Fibroblast of gingiva (primary cell): ENCODE data around the gene CREG2.
A peak's percentile ranks its signal among the peaks of the same experiment; 100 is the strongest.

Source experiments
- DNase-seq: peaks from one replicate; pipeline ENCODE4 v3.0.0-alpha.2; 2011; ENCODE audit warnings: low read depth

Gene CREG2

GRCh38 chr2:101307950-101308431 is 79.3 kb downstream of the CREG2 start:
- no peak for DNase-seq

DNA sequence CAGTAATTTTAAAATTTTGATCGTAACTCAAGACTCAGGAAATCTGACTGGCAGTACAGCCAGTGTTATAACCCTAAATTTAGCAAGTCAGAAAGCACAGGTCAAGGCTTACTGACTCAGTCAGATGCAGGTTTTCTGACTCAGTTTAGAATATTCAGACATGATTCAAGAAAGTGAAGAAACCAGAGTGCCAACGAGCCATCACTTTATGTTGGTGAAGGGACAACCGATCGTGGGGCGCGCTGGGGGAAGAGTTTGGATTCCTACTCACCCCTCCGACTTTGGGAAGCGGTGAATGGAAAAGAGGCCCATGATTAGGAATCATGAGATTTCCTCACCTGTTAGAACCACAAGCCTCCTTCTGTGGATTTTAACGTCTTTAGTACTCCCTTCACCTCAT is 79.8 kb downstream of the CREG2 start:
- no peak for DNase-seq

- DNase-seq, result no peak
Measured at GRCh38 chr2:101306410-101306809, 80.9 kb downstream of the CREG2 start.

DNA sequence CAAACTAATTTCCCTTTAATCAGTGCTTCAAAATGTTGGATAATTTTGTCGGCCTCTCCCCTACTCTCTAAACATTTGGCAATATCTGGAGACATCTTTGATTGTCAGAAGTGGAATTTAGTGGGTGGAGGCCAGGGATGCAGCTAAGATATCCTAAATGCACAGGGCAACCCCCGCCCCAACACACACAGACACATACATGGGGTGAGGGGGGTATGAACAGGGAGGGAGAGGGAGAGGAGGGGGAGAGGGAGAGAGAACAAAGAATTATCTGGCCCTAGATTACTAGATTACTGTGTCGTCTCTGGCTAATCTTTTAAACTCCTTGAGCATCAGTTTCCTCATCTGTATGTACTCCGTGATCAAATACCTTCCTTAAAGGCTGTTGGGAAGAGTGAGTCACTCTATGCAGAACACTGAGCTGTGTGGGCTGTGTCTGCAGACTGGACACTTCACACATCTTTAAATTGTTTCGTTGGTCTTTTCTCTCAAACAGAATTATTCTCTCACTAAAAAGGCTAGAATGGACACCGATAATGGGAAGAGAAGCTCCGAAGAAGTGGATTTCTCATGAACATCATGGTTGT is 81.7 kb downstream of the CREG2 start:
- DNase-seq, result peak; percentile 26

GRCh38 chr2:101305035-101305434 is 82.3 kb downstream of the CREG2 start:
- DNase-seq, result no peak

DNA sequence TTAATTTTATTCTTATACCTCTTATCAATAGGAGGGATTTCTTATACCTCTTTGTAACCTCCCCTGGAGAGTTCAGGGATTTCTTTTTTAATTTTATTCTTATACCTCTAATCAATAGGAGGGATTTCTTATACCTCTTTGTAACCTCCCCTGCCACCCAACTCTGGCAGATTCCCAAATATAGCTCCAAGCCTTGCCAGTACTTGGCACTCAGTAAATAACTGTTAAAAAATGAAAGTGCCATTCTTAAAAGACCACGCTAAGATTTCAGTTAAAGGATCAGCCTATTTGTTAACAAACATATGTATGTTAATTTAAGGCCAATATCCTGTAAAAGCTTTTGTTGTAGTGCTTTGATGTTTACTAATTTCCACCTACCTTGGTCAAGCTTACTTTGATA is 83.6 kb downstream of the CREG2 start:
- no peak for DNase-seq

DNA sequence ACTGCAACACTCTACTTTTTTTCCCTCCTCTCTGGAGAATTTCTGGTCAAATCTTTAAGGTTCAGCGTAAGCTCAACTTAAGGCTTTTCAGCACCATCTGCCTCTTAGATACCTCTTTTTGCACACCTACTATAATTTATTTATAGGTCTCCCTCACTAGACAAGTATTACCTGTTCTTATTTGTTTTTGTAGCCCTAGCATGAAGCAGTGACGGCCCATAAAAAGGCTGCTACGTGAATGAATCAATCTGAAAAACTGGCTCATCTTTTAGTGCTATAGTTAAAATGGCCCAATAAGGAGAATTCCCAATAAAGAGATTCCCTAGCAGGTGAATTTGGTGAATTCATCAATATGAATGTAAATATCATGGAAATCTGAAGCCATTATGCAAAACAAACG is 85.3 kb downstream of the CREG2 start:
- DNase-seq, result no peak

- DNase-seq, result no peak
Measured at GRCh38 chr2:101300836-101301235, 86.5 kb downstream of the CREG2 start.

DNA sequence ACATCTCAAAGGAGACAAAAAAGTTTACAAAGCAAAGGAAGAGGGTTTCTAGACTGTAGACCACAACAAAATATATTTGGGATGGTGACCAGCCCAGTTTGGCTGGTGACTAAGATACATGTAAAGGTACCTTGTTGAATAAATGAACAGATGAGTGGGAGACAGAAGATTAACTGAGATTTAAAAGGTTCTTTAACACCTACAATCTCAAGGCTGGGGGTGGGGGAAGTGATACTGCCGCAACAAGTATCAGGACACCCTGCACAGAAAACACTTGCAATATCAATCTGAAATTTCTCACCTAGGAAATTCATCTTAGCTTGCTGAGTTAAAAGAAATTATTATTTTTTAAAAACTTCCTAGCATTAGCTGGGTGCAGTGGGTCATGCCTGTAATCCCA is 87.1 kb downstream of the CREG2 start:
- no peak for DNase-seq

GRCh38 chr2:101299604-101300003 is 87.7 kb downstream of the CREG2 start:
- no peak for DNase-seq

DNA sequence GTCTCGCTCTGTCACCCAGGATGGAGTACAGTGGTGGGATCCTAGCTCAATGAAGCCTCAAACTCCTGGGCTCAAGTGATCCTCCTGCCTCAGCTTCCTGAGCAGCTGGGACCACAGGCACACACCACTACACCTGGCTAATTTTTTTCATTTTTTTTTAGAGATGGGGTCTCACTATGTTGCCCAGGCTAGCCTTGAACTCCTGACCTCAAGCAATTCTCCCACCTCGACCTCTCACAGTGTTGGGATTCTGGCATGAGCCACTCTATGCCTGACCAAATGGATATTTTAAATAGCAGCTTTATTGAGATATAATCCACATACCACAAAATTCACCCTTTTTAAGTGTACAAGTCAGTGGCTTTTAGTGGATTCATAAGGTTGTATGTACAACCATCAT is 89.9 kb downstream of the CREG2 start:
- DNase-seq, result no peak

DNA sequence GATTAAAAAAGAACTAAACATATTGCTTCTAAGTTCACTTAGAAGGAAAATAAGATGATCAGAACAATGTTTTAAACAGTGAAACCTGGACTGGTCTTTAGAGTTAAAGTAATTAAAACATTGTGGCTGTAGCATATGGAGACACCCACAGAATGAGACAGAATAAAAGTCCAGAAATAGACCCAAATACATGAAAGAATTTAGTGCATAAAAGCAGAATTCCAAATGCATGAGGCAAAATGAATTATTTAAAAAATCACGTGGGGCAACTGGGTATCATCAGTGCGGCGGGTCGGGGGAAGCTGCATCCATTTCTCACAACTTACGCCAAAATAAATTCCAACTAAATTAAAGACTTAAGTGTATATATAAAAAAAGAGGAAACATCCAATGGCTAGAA is 90.9 kb downstream of the CREG2 start:
- peak; percentile 20 for DNase-seq

DNA sequence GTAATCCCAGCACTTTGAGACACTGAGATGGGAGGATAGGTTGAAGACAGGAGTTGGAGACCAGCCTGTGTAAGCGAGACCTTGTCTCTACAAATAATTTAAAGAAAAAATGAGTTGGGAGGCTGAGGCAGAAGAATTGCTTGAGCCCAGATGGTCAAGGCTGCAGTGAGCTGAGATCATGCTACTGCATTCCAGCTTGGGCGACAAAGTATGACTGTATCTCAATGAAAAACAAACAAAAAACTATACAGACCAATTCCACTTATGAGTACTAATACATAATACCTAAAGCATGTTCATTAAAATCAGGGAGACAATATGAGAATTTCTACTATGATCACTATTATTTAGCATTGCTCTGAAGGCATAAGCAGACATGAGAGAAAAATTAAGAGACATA is 91.4 kb downstream of the CREG2 start:
- DNase-seq, result no peak
